WTC11 (cell line): Measurements from ENCODE around the gene NUP210L. TPM values are rescaled to one million over a fixed set of nuclear protein-coding genes. Genes with fewer than 3 reads are reported as not detected.

Experiments used
- ATAC-seq: fragments of 200-7000 bp; cut with Tn5 transposase; 2 replicates; pipeline ENCODE4 v1.10.0; 2021; ENCODE audit warnings: mild to moderate bottlenecking, moderate library complexity
- CTCF ChIA-PET: fragments of 300-600 bp; sonication (Branson Sonifier 250); formaldehyde crosslinking; loops from one replicate; lab custom pipeline; 2021; ENCODE audit warnings: antibody characterized with exemption; lab: Charles Lee
- POLR2A ChIA-PET: fragments of 350-600 bp; sonication (Branson Sonifier 250); formaldehyde crosslinking; loops from one replicate; lab custom pipeline; 2021; ENCODE audit warnings: antibody characterized with exemption; lab: Charles Lee
- DNase-seq: peaks from one replicate; pipeline ENCODE4 v3.0.0; 2021; ENCODE audit warnings: low spot score
- H3K27ac Mint-ChIP-seq: 2 replicates; pipeline ENCODE4 v1.8.0; 2021; ENCODE audit warnings: mixed read lengths
- H3K27me3 Mint-ChIP-seq: 2 replicates; pipeline ENCODE4 v1.8.0; 2021; ENCODE audit warnings: low read depth, mild to moderate bottlenecking, moderate library complexity, mixed read lengths
- H3K36me3 Mint-ChIP-seq: 2 replicates; pipeline ENCODE4 v1.8.0; 2021; ENCODE audit warnings: mixed read lengths
- H3K4me1 Mint-ChIP-seq: 2 replicates; pipeline ENCODE4 v1.8.0; 2022; ENCODE audit warnings: mixed read lengths
- H3K4me3 Mint-ChIP-seq: 2 replicates; pipeline ENCODE4 v1.8.0; 2021; ENCODE audit warnings: mild to moderate bottlenecking, moderate library complexity, mixed read lengths
- H3K9me3 Mint-ChIP-seq: 2 replicates; pipeline ENCODE4 v1.8.0; 2021; ENCODE audit warnings: mixed read lengths
- ARID4B ChIP-seq: sonication (generic); formaldehyde crosslinking; IDR thresholded peaks from 2 replicates; pipeline ENCODE4 v1.8.0; 2023; ENCODE audit warnings: missing genetic modification reagents, mild to moderate bottlenecking, borderline replicate concordance
- ATF6 ChIP-seq: sonication (generic); formaldehyde crosslinking; IDR thresholded peaks from 2 replicates; pipeline ENCODE4 v1.8.1; 2023; ENCODE audit warnings: mild to moderate bottlenecking, missing genetic modification reagents
- CDX4 ChIP-seq: fragments of 250-450 bp; sonication (Bioruptor Pico); IDR thresholded peaks from 2 replicates; pipeline ENCODE4 v1.9.0; 2021; ENCODE audit warnings: moderate library complexity, mild to moderate bottlenecking, inconsistent platforms, borderline replicate concordance
- ETV6 ChIP-seq: sonication (generic); formaldehyde crosslinking; IDR thresholded peaks from 2 replicates; pipeline ENCODE4 v1.8.1; 2022; ENCODE audit warnings: mild to moderate bottlenecking, missing genetic modification reagents
- FOXK1 ChIP-seq: sonication (generic); formaldehyde crosslinking; IDR thresholded peaks from 2 replicates; pipeline ENCODE4 v1.8.0; 2022; ENCODE audit warnings: mild to moderate bottlenecking, moderate library complexity, missing genetic modification reagents
- JAZF1 ChIP-seq: fragments of 250-450 bp; sonication (Bioruptor Pico); IDR thresholded peaks from 2 replicates; pipeline ENCODE4 v1.9.0; 2021; ENCODE audit warnings: moderate library complexity, mild to moderate bottlenecking, inconsistent platforms
- KAT7 ChIP-seq: sonication (generic); formaldehyde crosslinking; IDR thresholded peaks from 2 replicates; pipeline ENCODE4 v1.8.1; 2023; ENCODE audit warnings: missing genetic modification reagents, mild to moderate bottlenecking, borderline replicate concordance
- NR2C2 ChIP-seq: sonication (generic); formaldehyde crosslinking; IDR thresholded peaks from 2 replicates; pipeline ENCODE4 v1.8.0; 2022; ENCODE audit warnings: mild to moderate bottlenecking, missing genetic modification reagents
- NR3C1 ChIP-seq: sonication (generic); formaldehyde crosslinking; conservative IDR thresholded peaks from 2 replicates; pipeline ENCODE4 v1.8.1; 2023; ENCODE audit warnings: low read depth, mild to moderate bottlenecking, missing genetic modification reagents
- SMAD4 ChIP-seq: sonication (generic); formaldehyde crosslinking; IDR thresholded peaks from 2 replicates; pipeline ENCODE4 v1.8.0; 2022; ENCODE audit warnings: mild to moderate bottlenecking, missing genetic modification reagents
- SOX15 ChIP-seq: fragments of 250-450 bp; sonication (Bioruptor Pico); IDR thresholded peaks from 2 replicates; pipeline ENCODE4 v1.9.0; 2021; ENCODE audit warnings: mild to moderate bottlenecking
- TCF7 ChIP-seq: sonication (generic); formaldehyde crosslinking; IDR thresholded peaks from 2 replicates; pipeline ENCODE4 v1.8.0; 2022; ENCODE audit warnings: mild to moderate bottlenecking, low read depth, missing genetic modification reagents, moderate library complexity
- TEAD4 ChIP-seq: sonication (generic); formaldehyde crosslinking; IDR thresholded peaks from 2 replicates; pipeline ENCODE4 v1.8.0; 2022; ENCODE audit warnings: mild to moderate bottlenecking, missing genetic modification reagents
- ZNF396 ChIP-seq: fragments of 250-450 bp; sonication (Bioruptor Pico); IDR thresholded peaks from 2 replicates; pipeline ENCODE4 v1.8.0; 2021; ENCODE audit warnings: mild to moderate bottlenecking, moderate library complexity, borderline replicate concordance
- total RNA-seq: library from RNA; stranded (reverse); gene quantifications from 3 replicates; pipeline ENCODE4 v1.2.3, GENCODE V29; 2021
- TF ChIP-seq, protein P1 (sequence below): fragments of 200-600 bp; IDR thresholded peaks from 2 replicates; pipeline ENCODE4 v1.8.0; 2022; ENCODE audit warnings: antibody characterized with exemption
- TF ChIP-seq, protein P2 (sequence below): fragments of 250-450 bp; sonication (Bioruptor Pico); IDR thresholded peaks from 2 replicates; pipeline ENCODE4 v1.9.0; 2021; ENCODE audit warnings: mild to moderate bottlenecking
- TF ChIP-seq, protein P3 (sequence below): sonication (generic); formaldehyde crosslinking; conservative IDR thresholded peaks from 2 replicates; pipeline ENCODE4 v1.8.1; 2023; ENCODE audit warnings: mild to moderate bottlenecking, low read depth, missing genetic modification reagents, moderate library complexity
- TF ChIP-seq, protein P4 (sequence below): fragments of 250-450 bp; sonication (Bioruptor Pico); IDR thresholded peaks from 2 replicates; pipeline ENCODE4 v2.1.2; 2022; ENCODE audit warnings: mild to moderate bottlenecking, moderate library complexity

NUP210L gene
- total RNA-seq, 1 experiment from 2014 or later, result 0.02 TPM

DNA sequence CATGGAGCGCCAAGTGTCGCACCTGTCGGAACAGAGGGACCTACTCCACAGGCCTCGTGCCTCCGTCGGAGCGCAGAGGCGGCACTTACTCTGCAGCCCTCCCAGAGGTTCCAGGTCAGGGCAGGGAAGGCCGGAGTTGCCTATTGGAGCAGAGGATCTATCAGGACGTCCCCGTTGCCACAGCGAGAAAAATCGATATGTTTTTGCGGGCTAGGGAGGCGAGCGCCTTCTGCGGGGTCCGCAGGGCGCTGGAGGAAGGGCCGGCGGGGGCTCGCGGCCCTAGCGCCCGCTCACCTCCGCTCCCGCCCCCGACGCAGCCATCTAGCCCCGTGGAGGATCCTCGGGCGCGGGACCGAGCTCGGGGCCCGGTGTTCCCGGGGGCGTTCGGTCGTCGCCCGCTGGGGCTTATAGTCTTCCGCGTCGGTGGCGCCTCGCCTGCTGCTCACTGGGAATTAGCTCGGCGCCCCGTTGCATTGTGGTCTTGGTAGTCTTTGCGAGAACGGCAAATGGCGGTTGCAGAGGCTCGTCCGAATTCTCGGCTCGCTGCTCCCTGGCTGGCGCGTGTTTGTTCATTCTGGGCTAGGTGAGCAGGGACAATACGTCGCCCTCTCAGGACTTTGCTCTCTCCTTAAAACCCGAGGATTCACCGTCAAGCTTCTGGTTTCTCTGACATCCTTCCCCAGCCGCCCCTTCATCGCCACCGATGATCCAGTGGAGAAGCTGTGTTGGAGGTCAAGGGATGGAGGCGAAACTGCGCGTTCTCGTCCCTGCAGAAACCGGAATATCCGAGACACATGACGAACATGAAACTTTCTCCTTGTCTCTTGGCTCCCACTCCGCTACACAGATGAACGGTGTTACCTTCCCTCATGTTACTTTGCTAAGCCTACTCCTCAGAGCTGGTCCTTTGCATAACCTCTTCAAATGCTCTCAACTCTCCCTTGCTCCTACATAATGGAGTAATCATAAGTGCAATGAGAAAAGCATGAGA is 177.3 kb downstream of the NUP210L start, which contains the start of gene JTB (continued):
- no peak for TF ChIP-seq JAZF1 (CRISPR knock-in tag)
- TF ChIP-seq NR3C1 (CRISPR knock-in tag), result no peak
- no peak for TF ChIP-seq CDX4
- TF ChIP-seq ETV6 (CRISPR knock-in tag), result peak; percentile 41; the same call in 1 of the 2 replicates
- no peak for TF ChIP-seq ZNF396 (CRISPR knock-in tag)
- no peak for TF ChIP-seq SMAD4 (CRISPR knock-in tag)
- TF ChIP-seq, protein P1, sequence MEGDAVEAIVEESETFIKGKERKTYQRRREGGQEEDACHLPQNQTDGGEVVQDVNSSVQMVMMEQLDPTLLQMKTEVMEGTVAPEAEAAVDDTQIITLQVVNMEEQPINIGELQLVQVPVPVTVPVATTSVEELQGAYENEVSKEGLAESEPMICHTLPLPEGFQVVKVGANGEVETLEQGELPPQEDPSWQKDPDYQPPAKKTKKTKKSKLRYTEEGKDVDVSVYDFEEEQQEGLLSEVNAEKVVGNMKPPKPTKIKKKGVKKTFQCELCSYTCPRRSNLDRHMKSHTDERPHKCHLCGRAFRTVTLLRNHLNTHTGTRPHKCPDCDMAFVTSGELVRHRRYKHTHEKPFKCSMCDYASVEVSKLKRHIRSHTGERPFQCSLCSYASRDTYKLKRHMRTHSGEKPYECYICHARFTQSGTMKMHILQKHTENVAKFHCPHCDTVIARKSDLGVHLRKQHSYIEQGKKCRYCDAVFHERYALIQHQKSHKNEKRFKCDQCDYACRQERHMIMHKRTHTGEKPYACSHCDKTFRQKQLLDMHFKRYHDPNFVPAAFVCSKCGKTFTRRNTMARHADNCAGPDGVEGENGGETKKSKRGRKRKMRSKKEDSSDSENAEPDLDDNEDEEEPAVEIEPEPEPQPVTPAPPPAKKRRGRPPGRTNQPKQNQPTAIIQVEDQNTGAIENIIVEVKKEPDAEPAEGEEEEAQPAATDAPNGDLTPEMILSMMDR, result no peak
- TF ChIP-seq TEAD4 (CRISPR knock-in tag), result no peak
- TF ChIP-seq FOXK1 (CRISPR knock-in tag), result peak; percentile 45
- no peak for TF ChIP-seq TCF7 (CRISPR knock-in tag)
- TF ChIP-seq, protein P2, sequence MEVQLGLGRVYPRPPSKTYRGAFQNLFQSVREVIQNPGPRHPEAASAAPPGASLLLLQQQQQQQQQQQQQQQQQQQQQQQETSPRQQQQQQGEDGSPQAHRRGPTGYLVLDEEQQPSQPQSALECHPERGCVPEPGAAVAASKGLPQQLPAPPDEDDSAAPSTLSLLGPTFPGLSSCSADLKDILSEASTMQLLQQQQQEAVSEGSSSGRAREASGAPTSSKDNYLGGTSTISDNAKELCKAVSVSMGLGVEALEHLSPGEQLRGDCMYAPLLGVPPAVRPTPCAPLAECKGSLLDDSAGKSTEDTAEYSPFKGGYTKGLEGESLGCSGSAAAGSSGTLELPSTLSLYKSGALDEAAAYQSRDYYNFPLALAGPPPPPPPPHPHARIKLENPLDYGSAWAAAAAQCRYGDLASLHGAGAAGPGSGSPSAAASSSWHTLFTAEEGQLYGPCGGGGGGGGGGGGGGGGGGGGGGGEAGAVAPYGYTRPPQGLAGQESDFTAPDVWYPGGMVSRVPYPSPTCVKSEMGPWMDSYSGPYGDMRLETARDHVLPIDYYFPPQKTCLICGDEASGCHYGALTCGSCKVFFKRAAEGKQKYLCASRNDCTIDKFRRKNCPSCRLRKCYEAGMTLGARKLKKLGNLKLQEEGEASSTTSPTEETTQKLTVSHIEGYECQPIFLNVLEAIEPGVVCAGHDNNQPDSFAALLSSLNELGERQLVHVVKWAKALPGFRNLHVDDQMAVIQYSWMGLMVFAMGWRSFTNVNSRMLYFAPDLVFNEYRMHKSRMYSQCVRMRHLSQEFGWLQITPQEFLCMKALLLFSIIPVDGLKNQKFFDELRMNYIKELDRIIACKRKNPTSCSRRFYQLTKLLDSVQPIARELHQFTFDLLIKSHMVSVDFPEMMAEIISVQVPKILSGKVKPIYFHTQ (CRISPR knock-in tag), result no peak
- TF ChIP-seq KAT7, result peak; percentile 25; the same call in 1 of the 2 replicates
- TF ChIP-seq SOX15 (CRISPR knock-in tag), result no peak
- peak; percentile 11; the same call in 1 of the 2 replicates for TF ChIP-seq ARID4B (CRISPR knock-in tag)

DNA sequence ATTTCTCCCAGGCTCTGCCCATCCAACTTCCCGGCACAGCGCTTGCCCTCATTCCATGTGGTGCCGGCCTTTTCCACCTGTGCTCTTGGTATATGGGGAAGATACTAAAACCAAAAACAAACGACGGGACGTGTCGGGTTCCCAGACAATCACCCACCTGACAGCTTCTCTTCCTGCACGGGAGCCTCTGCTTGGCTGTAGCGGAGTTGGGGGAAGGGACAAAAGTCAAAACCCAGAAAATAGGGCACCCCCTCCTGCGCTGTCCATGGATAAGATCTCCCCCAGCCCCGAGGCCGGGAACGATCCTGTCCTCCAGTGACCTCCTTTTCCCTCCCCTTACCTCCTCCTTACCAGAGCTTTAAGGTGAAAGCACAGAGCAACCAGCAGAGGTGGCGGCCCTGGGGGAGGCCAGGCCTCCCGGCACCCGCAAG is 178.0 kb downstream of the NUP210L start:
- no peaks in the 10 kb centered on the region for H3K27me3 Mint-ChIP-seq
- peak overlapping the region; percentile 98 for H3K4me3 Mint-ChIP-seq
- DNase-seq (no peak), ATAC-seq (no peak; the same call in 1 of the 2 replicates)
- H3K9me3 Mint-ChIP-seq, result no peaks in the 10 kb centered on the region
- H3K36me3 Mint-ChIP-seq, result peaks cover 34% of the 10 kb centered on the region
- CTCF ChIA-PET, result interaction anchor here (0.9 to 4.3 kb wide), 9 partner anchors 10 to 482 kb away, joined by 3 to 26 read pairs (median 4); partner anchors contain the start of genes CREB3L4, DENND4B, RAB13 and RPS27
- POLR2A ChIA-PET, result interaction anchor here (1.0 to 3.1 kb wide), 10 partner anchors 9 to 343 kb away, joined by 3 to 55 read pairs (median 5); partner anchors contain the start of genes CHTOP, CREB3L4, GATAD2B and RAB13
- H3K27ac Mint-ChIP-seq, result peak overlapping the region; percentile 97
- H3K4me1 Mint-ChIP-seq, result peaks cover 31% of the 10 kb centered on the region
- TF ChIP-seq ATF6 (no peak), NR2C2 (CRISPR knock-in tag) (no peak)
- TF ChIP-seq, protein P3, sequence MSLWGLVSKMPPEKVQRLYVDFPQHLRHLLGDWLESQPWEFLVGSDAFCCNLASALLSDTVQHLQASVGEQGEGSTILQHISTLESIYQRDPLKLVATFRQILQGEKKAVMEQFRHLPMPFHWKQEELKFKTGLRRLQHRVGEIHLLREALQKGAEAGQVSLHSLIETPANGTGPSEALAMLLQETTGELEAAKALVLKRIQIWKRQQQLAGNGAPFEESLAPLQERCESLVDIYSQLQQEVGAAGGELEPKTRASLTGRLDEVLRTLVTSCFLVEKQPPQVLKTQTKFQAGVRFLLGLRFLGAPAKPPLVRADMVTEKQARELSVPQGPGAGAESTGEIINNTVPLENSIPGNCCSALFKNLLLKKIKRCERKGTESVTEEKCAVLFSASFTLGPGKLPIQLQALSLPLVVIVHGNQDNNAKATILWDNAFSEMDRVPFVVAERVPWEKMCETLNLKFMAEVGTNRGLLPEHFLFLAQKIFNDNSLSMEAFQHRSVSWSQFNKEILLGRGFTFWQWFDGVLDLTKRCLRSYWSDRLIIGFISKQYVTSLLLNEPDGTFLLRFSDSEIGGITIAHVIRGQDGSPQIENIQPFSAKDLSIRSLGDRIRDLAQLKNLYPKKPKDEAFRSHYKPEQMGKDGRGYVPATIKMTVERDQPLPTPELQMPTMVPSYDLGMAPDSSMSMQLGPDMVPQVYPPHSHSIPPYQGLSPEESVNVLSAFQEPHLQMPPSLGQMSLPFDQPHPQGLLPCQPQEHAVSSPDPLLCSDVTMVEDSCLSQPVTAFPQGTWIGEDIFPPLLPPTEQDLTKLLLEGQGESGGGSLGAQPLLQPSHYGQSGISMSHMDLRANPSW (CRISPR knock-in tag), result no peak
- TF ChIP-seq, protein P4, sequence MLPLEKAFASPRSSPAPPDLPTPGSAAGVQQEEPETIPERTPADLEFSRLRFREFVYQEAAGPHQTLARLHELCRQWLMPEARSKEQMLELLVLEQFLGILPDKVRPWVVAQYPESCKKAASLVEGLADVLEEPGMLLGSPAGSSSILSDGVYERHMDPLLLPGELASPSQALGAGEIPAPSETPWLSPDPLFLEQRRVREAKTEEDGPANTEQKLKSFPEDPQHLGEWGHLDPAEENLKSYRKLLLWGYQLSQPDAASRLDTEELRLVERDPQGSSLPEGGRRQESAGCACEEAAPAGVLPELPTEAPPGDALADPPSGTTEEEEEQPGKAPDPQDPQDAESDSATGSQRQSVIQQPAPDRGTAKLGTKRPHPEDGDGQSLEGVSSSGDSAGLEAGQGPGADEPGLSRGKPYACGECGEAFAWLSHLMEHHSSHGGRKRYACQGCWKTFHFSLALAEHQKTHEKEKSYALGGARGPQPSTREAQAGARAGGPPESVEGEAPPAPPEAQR (CRISPR knock-in tag), result no peak
